WTC11 (cell line): ENCODE results near the gene CHERP.

Experiments
- ESRRA ChIP-seq: sonication (generic); formaldehyde crosslinking; IDR thresholded peaks from 2 replicates; pipeline ENCODE4 v1.8.1; 2022; ENCODE audit warnings: mild to moderate bottlenecking, missing genetic modification reagents, borderline replicate concordance
- FOXP1 ChIP-seq: sonication (generic); formaldehyde crosslinking; IDR thresholded peaks from 2 replicates; pipeline ENCODE4 v1.8.0; 2022; ENCODE audit warnings: missing genetic modification reagents, mild to moderate bottlenecking, moderate library complexity, borderline replicate concordance
- IRF2 ChIP-seq: sonication (generic); formaldehyde crosslinking; IDR thresholded peaks from 2 replicates; pipeline ENCODE4 v1.8.0; 2022; ENCODE audit warnings: low read depth, missing genetic modification reagents, borderline replicate concordance
- SP1 ChIP-seq: sonication (generic); formaldehyde crosslinking; conservative IDR thresholded peaks from 2 replicates; pipeline ENCODE4 v1.8.1; 2022; ENCODE audit warnings: missing genetic modification reagents
- TCF7 ChIP-seq: sonication (generic); formaldehyde crosslinking; IDR thresholded peaks from 2 replicates; pipeline ENCODE4 v1.8.0; 2022; ENCODE audit warnings: mild to moderate bottlenecking, low read depth, missing genetic modification reagents, moderate library complexity
- TEAD4 ChIP-seq: sonication (generic); formaldehyde crosslinking; IDR thresholded peaks from 2 replicates; pipeline ENCODE4 v1.8.0; 2022; ENCODE audit warnings: mild to moderate bottlenecking, missing genetic modification reagents
- ZNF423 ChIP-seq: fragments of 250-450 bp; sonication (Bioruptor Pico); IDR thresholded peaks from 2 replicates; pipeline ENCODE4 v2.1.2; 2022; ENCODE audit warnings: mild to moderate bottlenecking, moderate library complexity
- TF ChIP-seq, protein P1 (sequence below): fragments of 200-600 bp; IDR thresholded peaks from 2 replicates; pipeline ENCODE4 v1.8.0; 2022; ENCODE audit warnings: antibody characterized with exemption
- TF ChIP-seq, protein P2 (sequence below): sonication (generic); formaldehyde crosslinking; IDR thresholded peaks from 2 replicates; pipeline ENCODE4 v1.8.1; 2022; ENCODE audit warnings: mild to moderate bottlenecking, missing genetic modification reagents, moderate library complexity, borderline replicate concordance
- TF ChIP-seq, protein P3 (sequence below): sonication (generic); formaldehyde crosslinking; conservative IDR thresholded peaks from 2 replicates; pipeline ENCODE4 v1.8.1; 2022; ENCODE audit warnings: mild to moderate bottlenecking, missing genetic modification reagents
- TF ChIP-seq, protein P4 (sequence below): sonication (generic); formaldehyde crosslinking; IDR thresholded peaks from 2 replicates; pipeline ENCODE4 v1.8.0; 2022; ENCODE audit warnings: mild to moderate bottlenecking, missing genetic modification reagents
- TF ChIP-seq, protein P5 (sequence below): sonication (generic); formaldehyde crosslinking; IDR thresholded peaks from 2 replicates; pipeline ENCODE4 v1.8.1; 2023; ENCODE audit warnings: mild to moderate bottlenecking, missing genetic modification reagents, moderate library complexity
- TF ChIP-seq, protein P6 (sequence below): sonication (generic); formaldehyde crosslinking; IDR thresholded peaks from 2 replicates; pipeline ENCODE4 v1.8.1; 2022; ENCODE audit warnings: missing genetic modification reagents, borderline replicate concordance
- TF ChIP-seq, protein P7 (sequence below): sonication (generic); formaldehyde crosslinking; IDR thresholded peaks from 2 replicates; pipeline ENCODE4 v1.8.0; 2022; ENCODE audit warnings: mild to moderate bottlenecking, missing genetic modification reagents

DNA sequence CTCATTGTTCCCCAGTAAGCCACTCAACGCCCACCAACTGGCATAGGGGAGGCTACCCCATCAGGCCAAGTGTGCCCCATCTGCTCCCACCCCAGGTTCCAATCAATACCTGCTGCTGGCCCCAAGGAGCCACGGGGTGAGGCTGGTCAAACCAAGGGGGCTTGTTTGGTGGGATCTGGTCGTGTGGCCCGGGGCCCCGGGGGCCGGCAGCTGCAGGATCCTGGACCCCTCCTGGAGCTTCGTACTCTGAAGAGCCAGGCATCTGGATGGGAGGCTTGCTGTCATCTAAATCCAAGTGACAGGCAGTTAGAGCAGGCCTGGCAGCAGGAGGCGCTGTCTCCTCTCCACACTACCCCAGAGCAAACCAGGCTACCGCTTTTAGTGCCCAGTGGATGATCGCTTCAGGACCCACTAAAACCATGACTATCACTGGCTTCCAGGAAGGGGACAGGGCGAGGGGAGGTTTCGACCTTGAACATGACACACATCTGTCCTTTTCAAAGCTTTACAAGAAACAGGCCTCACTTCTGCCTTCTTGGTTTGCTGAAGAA, 14.2 kb downstream of the CHERP start:
- TF ChIP-seq, protein P1, sequence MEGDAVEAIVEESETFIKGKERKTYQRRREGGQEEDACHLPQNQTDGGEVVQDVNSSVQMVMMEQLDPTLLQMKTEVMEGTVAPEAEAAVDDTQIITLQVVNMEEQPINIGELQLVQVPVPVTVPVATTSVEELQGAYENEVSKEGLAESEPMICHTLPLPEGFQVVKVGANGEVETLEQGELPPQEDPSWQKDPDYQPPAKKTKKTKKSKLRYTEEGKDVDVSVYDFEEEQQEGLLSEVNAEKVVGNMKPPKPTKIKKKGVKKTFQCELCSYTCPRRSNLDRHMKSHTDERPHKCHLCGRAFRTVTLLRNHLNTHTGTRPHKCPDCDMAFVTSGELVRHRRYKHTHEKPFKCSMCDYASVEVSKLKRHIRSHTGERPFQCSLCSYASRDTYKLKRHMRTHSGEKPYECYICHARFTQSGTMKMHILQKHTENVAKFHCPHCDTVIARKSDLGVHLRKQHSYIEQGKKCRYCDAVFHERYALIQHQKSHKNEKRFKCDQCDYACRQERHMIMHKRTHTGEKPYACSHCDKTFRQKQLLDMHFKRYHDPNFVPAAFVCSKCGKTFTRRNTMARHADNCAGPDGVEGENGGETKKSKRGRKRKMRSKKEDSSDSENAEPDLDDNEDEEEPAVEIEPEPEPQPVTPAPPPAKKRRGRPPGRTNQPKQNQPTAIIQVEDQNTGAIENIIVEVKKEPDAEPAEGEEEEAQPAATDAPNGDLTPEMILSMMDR: peak; percentile 41; the same call in 1 of the 2 replicates
- TF ChIP-seq FOXP1 (CRISPR knock-in tag) (no peak), TEAD4 (no peak), IRF2 (CRISPR knock-in tag) (no peak), ZNF423 (CRISPR knock-in tag) (no peak), TCF7 (CRISPR knock-in tag) (no peak), ESRRA (CRISPR knock-in tag) (no peak), SP1 (no peak)
- TF ChIP-seq, protein P2, sequence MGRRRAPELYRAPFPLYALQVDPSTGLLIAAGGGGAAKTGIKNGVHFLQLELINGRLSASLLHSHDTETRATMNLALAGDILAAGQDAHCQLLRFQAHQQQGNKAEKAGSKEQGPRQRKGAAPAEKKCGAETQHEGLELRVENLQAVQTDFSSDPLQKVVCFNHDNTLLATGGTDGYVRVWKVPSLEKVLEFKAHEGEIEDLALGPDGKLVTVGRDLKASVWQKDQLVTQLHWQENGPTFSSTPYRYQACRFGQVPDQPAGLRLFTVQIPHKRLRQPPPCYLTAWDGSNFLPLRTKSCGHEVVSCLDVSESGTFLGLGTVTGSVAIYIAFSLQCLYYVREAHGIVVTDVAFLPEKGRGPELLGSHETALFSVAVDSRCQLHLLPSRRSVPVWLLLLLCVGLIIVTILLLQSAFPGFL (CRISPR knock-in tag): no peak
- TF ChIP-seq, protein P3, sequence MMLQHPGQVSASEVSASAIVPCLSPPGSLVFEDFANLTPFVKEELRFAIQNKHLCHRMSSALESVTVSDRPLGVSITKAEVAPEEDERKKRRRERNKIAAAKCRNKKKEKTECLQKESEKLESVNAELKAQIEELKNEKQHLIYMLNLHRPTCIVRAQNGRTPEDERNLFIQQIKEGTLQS (CRISPR knock-in tag): no peak
- TF ChIP-seq, protein P4, sequence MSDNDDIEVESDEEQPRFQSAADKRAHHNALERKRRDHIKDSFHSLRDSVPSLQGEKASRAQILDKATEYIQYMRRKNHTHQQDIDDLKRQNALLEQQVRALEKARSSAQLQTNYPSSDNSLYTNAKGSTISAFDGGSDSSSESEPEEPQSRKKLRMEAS (CRISPR knock-in tag): no peak
- TF ChIP-seq, protein P5, sequence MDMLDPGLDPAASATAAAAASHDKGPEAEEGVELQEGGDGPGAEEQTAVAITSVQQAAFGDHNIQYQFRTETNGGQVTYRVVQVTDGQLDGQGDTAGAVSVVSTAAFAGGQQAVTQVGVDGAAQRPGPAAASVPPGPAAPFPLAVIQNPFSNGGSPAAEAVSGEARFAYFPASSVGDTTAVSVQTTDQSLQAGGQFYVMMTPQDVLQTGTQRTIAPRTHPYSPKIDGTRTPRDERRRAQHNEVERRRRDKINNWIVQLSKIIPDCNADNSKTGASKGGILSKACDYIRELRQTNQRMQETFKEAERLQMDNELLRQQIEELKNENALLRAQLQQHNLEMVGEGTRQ (CRISPR knock-in tag): no peak
- TF ChIP-seq, protein P6, sequence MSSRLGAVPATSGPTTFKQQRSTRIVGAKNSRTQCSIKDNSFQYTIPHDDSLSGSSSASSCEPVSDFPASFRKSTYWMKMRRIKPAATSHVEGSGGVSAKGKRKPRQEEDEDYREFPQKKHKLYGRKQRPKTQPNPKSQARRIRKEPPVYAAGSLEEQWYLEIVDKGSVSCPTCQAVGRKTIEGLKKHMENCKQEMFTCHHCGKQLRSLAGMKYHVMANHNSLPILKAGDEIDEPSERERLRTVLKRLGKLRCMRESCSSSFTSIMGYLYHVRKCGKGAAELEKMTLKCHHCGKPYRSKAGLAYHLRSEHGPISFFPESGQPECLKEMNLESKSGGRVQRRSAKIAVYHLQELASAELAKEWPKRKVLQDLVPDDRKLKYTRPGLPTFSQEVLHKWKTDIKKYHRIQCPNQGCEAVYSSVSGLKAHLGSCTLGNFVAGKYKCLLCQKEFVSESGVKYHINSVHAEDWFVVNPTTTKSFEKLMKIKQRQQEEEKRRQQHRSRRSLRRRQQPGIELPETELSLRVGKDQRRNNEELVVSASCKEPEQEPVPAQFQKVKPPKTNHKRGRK (CRISPR knock-in tag): no peak
- TF ChIP-seq, protein P7, sequence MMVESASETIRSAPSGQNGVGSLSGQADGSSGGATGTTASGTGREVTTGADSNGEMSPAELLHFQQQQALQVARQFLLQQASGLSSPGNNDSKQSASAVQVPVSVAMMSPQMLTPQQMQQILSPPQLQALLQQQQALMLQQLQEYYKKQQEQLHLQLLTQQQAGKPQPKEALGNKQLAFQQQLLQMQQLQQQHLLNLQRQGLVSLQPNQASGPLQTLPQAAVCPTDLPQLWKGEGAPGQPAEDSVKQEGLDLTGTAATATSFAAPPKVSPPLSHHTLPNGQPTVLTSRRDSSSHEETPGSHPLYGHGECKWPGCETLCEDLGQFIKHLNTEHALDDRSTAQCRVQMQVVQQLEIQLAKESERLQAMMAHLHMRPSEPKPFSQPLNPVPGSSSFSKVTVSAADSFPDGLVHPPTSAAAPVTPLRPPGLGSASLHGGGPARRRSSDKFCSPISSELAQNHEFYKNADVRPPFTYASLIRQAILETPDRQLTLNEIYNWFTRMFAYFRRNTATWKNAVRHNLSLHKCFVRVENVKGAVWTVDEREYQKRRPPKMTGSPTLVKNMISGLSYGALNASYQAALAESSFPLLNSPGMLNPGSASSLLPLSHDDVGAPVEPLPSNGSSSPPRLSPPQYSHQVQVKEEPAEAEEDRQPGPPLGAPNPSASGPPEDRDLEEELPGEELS: no peak
